ENCODE measurements around the gene CD3D.

DNA sequence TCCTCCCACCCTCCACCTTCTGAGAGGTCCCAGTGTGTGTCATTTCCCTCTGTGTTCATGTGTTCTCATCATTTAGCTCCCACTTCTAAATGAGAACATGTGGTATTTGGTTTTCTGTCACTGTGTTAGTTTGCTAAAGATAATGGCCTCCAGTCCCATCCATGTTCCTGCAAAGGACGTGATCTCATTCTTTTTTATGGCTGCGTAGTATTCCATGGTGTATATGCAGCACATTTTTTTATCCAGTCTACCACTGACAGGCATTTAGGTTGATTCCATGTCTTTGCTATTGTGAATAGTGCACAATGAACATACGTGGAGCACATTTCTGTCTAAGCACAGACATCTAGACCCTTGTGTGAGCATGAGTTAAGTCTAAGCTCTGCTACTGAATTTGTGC, 32.2 kb downstream of the CD3D start:
- TF ChIP-seq REST (IDR thresholded peaks at IDR 0.05; ENCODE audit: insufficient read depth in 1 of 2, low read depth in 2 of 2, low read length in 2 of 2): no peak
- no peak for TF ChIP-seq TAF1 (IDR thresholded peaks at IDR 0.05; ENCODE audit: borderline replicate concordance, insufficient read depth, low read length)

Data from PFSK-1 (cell line).